ENCODE measurements around the gene SLU7.

DNA sequence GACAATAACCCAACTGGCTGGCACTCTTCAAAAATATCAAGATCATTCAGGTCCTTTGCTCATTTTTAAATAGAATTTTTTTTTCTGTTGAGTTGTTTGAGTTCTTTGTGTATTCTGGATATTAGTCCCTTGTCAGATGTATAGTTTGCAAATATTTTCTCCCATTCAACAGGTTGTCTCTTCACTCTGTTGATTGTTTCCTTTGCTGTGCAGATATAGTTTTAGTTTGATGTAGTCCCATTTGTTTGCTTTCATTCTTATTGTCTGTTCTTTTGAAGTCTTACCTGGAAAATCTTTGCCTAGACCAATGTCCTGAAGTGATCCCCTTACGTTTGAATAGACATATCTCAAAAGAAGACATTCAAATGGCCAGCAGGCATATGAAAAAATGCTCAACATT, 25.5 kb upstream of the SLU7 start:
- TF ChIP-seq POLR2AphosphoS5 (IDR thresholded peaks at IDR 0.05), result no peak
- TF ChIP-seq, protein P1, sequence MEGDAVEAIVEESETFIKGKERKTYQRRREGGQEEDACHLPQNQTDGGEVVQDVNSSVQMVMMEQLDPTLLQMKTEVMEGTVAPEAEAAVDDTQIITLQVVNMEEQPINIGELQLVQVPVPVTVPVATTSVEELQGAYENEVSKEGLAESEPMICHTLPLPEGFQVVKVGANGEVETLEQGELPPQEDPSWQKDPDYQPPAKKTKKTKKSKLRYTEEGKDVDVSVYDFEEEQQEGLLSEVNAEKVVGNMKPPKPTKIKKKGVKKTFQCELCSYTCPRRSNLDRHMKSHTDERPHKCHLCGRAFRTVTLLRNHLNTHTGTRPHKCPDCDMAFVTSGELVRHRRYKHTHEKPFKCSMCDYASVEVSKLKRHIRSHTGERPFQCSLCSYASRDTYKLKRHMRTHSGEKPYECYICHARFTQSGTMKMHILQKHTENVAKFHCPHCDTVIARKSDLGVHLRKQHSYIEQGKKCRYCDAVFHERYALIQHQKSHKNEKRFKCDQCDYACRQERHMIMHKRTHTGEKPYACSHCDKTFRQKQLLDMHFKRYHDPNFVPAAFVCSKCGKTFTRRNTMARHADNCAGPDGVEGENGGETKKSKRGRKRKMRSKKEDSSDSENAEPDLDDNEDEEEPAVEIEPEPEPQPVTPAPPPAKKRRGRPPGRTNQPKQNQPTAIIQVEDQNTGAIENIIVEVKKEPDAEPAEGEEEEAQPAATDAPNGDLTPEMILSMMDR (IDR thresholded peaks at IDR 0.05), result no peak
